GM23338 (cell line): ENCODE results near the gene MYO7B.

Source experiments
- EZH2 ChIP-seq: fragments of 200-600 bp; sonication (generic); IDR thresholded peaks from one replicate; pipeline ENCODE4 v1.8.0; 2017; ENCODE audit warnings: antibody characterized with exemption, mild to moderate bottlenecking, low read depth; ENCODE audit not compliant: unreplicated experiment
- EZH2phosphoT487 ChIP-seq: fragments of 200-600 bp; sonication (generic); IDR thresholded peaks from one replicate; pipeline ENCODE4 v1.8.1; 2018; ENCODE audit warnings: antibody characterized with exemption; ENCODE audit not compliant: unreplicated experiment
- POLR2AphosphoS5 ChIP-seq: IDR thresholded peaks from 2 replicates; pipeline ENCODE4 v1.6.1; 2016; ENCODE audit warnings: antibody characterized with exemption, low read depth
- STAT1 ChIP-seq: IDR thresholded peaks from one replicate; pipeline ENCODE4 v1.6.1; 2016; ENCODE audit warnings: antibody characterized with exemption; ENCODE audit not compliant: unreplicated experiment
- ZNF114 ChIP-seq: fragments of 250-450 bp; sonication (Bioruptor Pico); IDR thresholded peaks from 2 replicates; pipeline ENCODE4 v1.5.0; 2020; ENCODE audit warnings: mild to moderate bottlenecking, moderate library complexity
- TF ChIP-seq, protein P1 (sequence below), 2 experiments: fragments of 200-600 bp in 1 of 2; sonication (generic) in 1 of 2; conservative IDR thresholded peaks; 2 replicates each; pipeline versions ENCODE4 v1.5.1 to v1.6.1; 2016 to 2017; ENCODE audit warnings: antibody characterized with exemption in 2 of 2, low read depth in 2 of 2, mild to moderate bottlenecking in 2 of 2, moderate library complexity in 1 of 2
- TF ChIP-seq, protein P2 (sequence below): IDR thresholded peaks from one replicate; pipeline ENCODE4 v1.6.1; 2018; ENCODE audit warnings: antibody characterized with exemption; ENCODE audit not compliant: unreplicated experiment

DNA sequence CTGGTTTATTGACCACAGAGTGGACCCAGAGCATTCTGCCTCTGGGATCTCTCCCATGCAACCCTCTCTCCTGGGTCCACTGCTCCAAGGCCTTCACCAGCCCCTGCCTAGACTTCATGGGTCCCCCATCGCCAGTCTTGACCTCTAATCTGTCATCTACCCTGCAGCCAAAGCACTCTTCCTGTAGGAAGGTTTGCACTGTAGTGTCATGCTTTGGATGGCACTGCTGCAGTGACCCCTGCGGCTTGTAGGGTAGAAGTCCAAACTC is 41.7 kb downstream of the MYO7B start:
- TF ChIP-seq, protein P1, sequence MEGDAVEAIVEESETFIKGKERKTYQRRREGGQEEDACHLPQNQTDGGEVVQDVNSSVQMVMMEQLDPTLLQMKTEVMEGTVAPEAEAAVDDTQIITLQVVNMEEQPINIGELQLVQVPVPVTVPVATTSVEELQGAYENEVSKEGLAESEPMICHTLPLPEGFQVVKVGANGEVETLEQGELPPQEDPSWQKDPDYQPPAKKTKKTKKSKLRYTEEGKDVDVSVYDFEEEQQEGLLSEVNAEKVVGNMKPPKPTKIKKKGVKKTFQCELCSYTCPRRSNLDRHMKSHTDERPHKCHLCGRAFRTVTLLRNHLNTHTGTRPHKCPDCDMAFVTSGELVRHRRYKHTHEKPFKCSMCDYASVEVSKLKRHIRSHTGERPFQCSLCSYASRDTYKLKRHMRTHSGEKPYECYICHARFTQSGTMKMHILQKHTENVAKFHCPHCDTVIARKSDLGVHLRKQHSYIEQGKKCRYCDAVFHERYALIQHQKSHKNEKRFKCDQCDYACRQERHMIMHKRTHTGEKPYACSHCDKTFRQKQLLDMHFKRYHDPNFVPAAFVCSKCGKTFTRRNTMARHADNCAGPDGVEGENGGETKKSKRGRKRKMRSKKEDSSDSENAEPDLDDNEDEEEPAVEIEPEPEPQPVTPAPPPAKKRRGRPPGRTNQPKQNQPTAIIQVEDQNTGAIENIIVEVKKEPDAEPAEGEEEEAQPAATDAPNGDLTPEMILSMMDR (conservative IDR thresholded peaks at IDR 0.05; ENCODE audit: low read depth in 2 of 2) = no peak
- TF ChIP-seq, protein P2, sequence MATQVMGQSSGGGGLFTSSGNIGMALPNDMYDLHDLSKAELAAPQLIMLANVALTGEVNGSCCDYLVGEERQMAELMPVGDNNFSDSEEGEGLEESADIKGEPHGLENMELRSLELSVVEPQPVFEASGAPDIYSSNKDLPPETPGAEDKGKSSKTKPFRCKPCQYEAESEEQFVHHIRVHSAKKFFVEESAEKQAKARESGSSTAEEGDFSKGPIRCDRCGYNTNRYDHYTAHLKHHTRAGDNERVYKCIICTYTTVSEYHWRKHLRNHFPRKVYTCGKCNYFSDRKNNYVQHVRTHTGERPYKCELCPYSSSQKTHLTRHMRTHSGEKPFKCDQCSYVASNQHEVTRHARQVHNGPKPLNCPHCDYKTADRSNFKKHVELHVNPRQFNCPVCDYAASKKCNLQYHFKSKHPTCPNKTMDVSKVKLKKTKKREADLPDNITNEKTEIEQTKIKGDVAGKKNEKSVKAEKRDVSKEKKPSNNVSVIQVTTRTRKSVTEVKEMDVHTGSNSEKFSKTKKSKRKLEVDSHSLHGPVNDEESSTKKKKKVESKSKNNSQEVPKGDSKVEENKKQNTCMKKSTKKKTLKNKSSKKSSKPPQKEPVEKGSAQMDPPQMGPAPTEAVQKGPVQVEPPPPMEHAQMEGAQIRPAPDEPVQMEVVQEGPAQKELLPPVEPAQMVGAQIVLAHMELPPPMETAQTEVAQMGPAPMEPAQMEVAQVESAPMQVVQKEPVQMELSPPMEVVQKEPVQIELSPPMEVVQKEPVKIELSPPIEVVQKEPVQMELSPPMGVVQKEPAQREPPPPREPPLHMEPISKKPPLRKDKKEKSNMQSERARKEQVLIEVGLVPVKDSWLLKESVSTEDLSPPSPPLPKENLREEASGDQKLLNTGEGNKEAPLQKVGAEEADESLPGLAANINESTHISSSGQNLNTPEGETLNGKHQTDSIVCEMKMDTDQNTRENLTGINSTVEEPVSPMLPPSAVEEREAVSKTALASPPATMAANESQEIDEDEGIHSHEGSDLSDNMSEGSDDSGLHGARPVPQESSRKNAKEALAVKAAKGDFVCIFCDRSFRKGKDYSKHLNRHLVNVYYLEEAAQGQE = no peak
- TF ChIP-seq EZH2 = no peak
- TF ChIP-seq EZH2phosphoT487 = no peak
- TF ChIP-seq POLR2AphosphoS5 = no peak
- no peak for TF ChIP-seq STAT1
- TF ChIP-seq ZNF114 = no peak
